Measurements from ENCODE around the gene APBA2.

DNA sequence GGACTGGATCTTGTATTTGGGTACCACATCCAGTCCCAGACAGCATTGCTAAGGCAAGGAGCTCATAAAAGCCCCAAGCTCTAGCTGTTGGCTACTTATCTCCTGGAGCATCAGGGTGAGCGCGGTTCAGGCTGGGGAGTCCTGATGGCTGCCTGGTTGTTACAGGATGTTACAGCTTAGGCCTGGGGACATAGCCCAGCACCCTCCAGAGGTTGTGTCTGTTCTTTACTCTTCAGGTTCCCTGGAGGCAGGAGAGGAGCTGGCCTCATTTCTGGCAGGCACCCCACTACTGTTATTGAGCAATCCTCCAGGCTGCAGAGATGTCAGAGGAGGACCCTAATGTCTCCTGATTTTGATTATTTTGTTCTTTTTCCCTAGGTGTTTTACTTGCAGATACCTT is 26.6 kb downstream of the APBA2 start:
- TF ChIP-seq, protein P1, sequence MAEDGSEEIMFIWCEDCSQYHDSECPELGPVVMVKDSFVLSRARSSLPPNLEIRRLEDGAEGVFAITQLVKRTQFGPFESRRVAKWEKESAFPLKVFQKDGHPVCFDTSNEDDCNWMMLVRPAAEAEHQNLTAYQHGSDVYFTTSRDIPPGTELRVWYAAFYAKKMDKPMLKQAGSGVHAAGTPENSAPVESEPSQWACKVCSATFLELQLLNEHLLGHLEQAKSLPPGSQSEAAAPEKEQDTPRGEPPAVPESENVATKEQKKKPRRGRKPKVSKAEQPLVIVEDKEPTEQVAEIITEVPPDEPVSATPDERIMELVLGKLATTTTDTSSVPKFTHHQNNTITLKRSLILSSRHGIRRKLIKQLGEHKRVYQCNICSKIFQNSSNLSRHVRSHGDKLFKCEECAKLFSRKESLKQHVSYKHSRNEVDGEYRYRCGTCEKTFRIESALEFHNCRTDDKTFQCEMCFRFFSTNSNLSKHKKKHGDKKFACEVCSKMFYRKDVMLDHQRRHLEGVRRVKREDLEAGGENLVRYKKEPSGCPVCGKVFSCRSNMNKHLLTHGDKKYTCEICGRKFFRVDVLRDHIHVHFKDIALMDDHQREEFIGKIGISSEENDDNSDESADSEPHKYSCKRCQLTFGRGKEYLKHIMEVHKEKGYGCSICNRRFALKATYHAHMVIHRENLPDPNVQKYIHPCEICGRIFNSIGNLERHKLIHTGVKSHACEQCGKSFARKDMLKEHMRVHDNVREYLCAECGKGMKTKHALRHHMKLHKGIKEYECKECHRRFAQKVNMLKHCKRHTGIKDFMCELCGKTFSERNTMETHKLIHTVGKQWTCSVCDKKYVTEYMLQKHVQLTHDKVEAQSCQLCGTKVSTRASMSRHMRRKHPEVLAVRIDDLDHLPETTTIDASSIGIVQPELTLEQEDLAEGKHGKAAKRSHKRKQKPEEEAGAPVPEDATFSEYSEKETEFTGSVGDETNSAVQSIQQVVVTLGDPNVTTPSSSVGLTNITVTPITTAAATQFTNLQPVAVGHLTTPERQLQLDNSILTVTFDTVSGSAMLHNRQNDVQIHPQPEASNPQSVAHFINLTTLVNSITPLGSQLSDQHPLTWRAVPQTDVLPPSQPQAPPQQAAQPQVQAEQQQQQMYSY (CRISPR knock-in tag; IDR thresholded peaks at IDR 0.05): no peak
- no peak for TF ChIP-seq CREB1 (CRISPR knock-in tag; IDR thresholded peaks at IDR 0.05)
- TF ChIP-seq, protein P2, sequence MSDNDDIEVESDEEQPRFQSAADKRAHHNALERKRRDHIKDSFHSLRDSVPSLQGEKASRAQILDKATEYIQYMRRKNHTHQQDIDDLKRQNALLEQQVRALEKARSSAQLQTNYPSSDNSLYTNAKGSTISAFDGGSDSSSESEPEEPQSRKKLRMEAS (CRISPR knock-in tag; IDR thresholded peaks at IDR 0.05): no peak
- TF ChIP-seq, protein P3, sequence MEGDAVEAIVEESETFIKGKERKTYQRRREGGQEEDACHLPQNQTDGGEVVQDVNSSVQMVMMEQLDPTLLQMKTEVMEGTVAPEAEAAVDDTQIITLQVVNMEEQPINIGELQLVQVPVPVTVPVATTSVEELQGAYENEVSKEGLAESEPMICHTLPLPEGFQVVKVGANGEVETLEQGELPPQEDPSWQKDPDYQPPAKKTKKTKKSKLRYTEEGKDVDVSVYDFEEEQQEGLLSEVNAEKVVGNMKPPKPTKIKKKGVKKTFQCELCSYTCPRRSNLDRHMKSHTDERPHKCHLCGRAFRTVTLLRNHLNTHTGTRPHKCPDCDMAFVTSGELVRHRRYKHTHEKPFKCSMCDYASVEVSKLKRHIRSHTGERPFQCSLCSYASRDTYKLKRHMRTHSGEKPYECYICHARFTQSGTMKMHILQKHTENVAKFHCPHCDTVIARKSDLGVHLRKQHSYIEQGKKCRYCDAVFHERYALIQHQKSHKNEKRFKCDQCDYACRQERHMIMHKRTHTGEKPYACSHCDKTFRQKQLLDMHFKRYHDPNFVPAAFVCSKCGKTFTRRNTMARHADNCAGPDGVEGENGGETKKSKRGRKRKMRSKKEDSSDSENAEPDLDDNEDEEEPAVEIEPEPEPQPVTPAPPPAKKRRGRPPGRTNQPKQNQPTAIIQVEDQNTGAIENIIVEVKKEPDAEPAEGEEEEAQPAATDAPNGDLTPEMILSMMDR (IDR thresholded peaks at IDR 0.05): no peak
